Measurements from ENCODE around the gene SS18L1.
A peak's percentile ranks its signal among the peaks of the same experiment; 100 is the strongest.
"Not testable (repeated sequence)": the region's sequence is repeated elsewhere in the genome, so short reads cannot be mapped to it uniquely, and the experiment has no call there.

SS18L1 gene

GRCh38 chr20:62138204-62138543 is 5.4 kb upstream of the SS18L1 start:
- DNase-seq: no peak

- DNase-seq: no peak
Observed at GRCh38 chr20:62138912-62139311, 4.7 kb upstream of the SS18L1 start.

- no peak for DNase-seq
Observed at GRCh38 chr20:62139636-62140035, 3.9 kb upstream of the SS18L1 start.

GRCh38 chr20:62141043-62141396 is 2.5 kb upstream of the SS18L1 start:
- DNase-seq: no peak

- peak; percentile 17 for DNase-seq
Observed at GRCh38 chr20:62141397-62142251, 1.9 kb upstream of the SS18L1 start.

GRCh38 chr20:62142252-62143080 is 1.1 kb upstream of the SS18L1 start:
- no peak for DNase-seq

GRCh38 chr20:62143957-62144825 is 622 bp downstream of the SS18L1 start:
- no peak for DNase-seq

GRCh38 chr20:62145688-62146018 is 2.1 kb downstream of the SS18L1 start:
- DNase-seq: no peak

- DNase-seq: no peak
Observed at GRCh38 chr20:62146019-62146755, 2.6 kb downstream of the SS18L1 start.

GRCh38 chr20:62147125-62147524 is 3.6 kb downstream of the SS18L1 start:
- DNase-seq: no peak

- no peak for DNase-seq
Observed at GRCh38 chr20:62147528-62147927, 4.0 kb downstream of the SS18L1 start.

GRCh38 chr20:62148383-62148782 is 4.8 kb downstream of the SS18L1 start:
- DNase-seq: not testable (repeated sequence)

- DNase-seq: no peak
Observed at GRCh38 chr20:62148908-62149314, 5.3 kb downstream of the SS18L1 start.

GRCh38 chr20:62149532-62150309 is 6.2 kb downstream of the SS18L1 start:
- no peak for DNase-seq

- no peak for DNase-seq
Observed at GRCh38 chr20:62150310-62150575, 6.7 kb downstream of the SS18L1 start.

- no peak for DNase-seq
Observed at GRCh38 chr20:62151225-62151624, 7.7 kb downstream of the SS18L1 start.

- no peak for DNase-seq
Observed at GRCh38 chr20:62151835-62152364, 8.3 kb downstream of the SS18L1 start.

- no peak for DNase-seq
Observed at GRCh38 chr20:62155428-62156253, 12.1 kb downstream of the SS18L1 start.

- no peak for DNase-seq
Observed at GRCh38 chr20:62156254-62156556, 12.6 kb downstream of the SS18L1 start.

GRCh38 chr20:62156592-62157386 is 13.2 kb downstream of the SS18L1 start:
- DNase-seq: peak; percentile 17

Measured in NCI-H1694 treated with DMSO at 0.1 percent for 48 hours (cell line).